Vagina (tissue), 2 donors: ENCODE measurements around the gene AHNAK2. TPM values are rescaled to one million over a fixed set of nuclear protein-coding genes. Genes with fewer than 3 reads are reported as not detected.

Experiments
- DNase-seq, 2 donors: peaks; one replicate each; pipeline ENCODE4 v3.0.0-alpha.2; 2017; ENCODE audit errors: extremely low spot score in 2 of 2
- H3K27ac ChIP-seq: fragments of 200-600 bp; sonication (generic); one replicate; pipeline ENCODE4 v1.5.1; 2019
- H3K27me3 ChIP-seq: fragments of 200-600 bp; sonication (generic); one replicate; pipeline ENCODE4 v1.5.1; 2019
- H3K36me3 ChIP-seq, 2 donors: fragments of 200-600 bp; sonication (generic); one replicate each; pipeline ENCODE4 v1.5.1; 2017 to 2019
- H3K4me1 ChIP-seq: fragments of 200-600 bp; sonication (generic); one replicate; pipeline ENCODE4 v1.5.1; 2019
- H3K4me3 ChIP-seq, 2 donors: fragments of 200-600 bp; sonication (generic); 1 replicate in 1 of 2; 2 replicates in 1 of 2; pipeline ENCODE4 v1.5.1; 2016 to 2019
- H3K9me3 ChIP-seq: fragments of 200-600 bp; sonication (generic); one replicate; pipeline ENCODE4 v1.5.1; 2019
- POLR2A ChIP-seq, 2 donors: fragments of 450-650 bp; IDR thresholded peaks; one replicate each; pipeline ENCODE4 v1.6.1; 2017; ENCODE audit warnings: antibody characterized with exemption in 2 of 2, mild to moderate bottlenecking in 2 of 2, moderate library complexity in 2 of 2
- POLR2AphosphoS5 ChIP-seq, 2 donors: sonication (generic); formaldehyde crosslinking; IDR thresholded peaks; one replicate each; pipeline ENCODE4 v1.9.0; 2017; ENCODE audit warnings: antibody characterized with exemption in 2 of 2, mild to moderate bottlenecking in 2 of 2, low read depth in 1 of 2; ENCODE audit not compliant: insufficient read depth in 1 of 2
- intact Hi-C: fragments of 100-400 bp; cut with DNase I; formaldehyde crosslinking; loops from one replicate; pipeline ENCODE4 v1.15.1; 2023
- total RNA-seq: library from RNA; depleted of rRNA; stranded (reverse); fragments of >200 nt; gene quantifications from one replicate; pipeline ENCODE4 v1.2.3, GENCODE V29; 2016
- TF ChIP-seq, protein P1 (sequence below), 3 experiments: fragments of 450-650 bp in 2 of 3; fragments of 200-600 bp in 1 of 3; sonication (generic) in 1 of 3; IDR thresholded peaks; one replicate each; pipeline ENCODE4 v1.5.1; 2017 to 2019; ENCODE audit warnings: antibody characterized with exemption in 3 of 3, mild to moderate bottlenecking in 2 of 3, moderate library complexity in 2 of 3

Gene AHNAK2
- total RNA-seq, 1 donor from 2014 or later, result 180 TPM

DNA sequence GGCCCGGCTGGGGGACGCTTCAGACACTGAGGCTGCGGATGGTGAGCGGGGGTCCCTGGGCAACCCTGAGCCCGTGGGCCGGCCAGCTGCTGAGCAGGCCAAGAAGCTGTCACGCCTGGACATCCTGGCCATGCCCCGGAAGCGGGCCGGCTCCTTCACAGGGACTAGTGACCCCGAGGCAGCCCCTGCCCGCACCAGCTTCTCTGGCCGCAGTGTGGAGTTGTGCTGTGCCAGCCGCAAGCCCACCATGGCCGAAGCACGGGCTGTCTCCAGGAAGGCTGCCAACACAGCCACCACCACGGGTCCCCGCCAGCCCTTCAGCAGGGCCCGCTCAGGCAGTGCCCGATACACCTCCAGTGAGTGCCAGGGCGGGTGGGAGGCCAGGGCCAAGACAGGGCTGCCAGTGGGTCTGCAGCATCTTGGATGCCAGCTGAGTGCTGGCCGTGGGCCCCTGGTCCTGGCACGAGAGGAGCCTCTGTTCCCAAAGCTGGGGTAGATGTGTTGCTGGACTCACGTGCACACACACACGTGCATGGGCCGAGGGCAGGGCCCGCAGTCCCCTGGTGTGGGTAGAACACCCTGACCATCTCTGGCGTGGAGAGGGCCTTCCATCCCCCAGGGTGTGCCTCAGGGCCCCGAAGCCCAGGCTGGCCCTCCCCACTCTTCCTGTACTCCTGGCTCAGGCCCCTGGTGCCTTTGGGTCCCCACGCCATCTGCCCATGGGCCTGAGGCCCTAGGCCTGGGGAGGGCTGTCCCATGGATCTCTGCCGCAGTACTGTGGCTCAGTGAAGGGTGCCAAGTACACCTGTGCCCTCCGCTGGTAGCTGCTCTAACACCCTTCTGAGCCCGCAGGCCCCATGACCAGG lies 90.3 kb downstream of the AHNAK2 start:
- Histone ChIP-seq H3K4me3 (no peak overlapping the region), H3K27ac (no peak overlapping the region), H3K36me3 (peaks cover 0 to 29% of the 10 kb centered on the region in 2 donors), H3K4me1 (no peaks in the 10 kb centered on the region), H3K9me3 (no peaks in the 10 kb centered on the region), H3K27me3 (no peaks in the 10 kb centered on the region)
- intact Hi-C loops, result no loop called here
- TF ChIP-seq POLR2A (IDR thresholded peaks at IDR 0.05) (no peak), POLR2AphosphoS5 (IDR thresholded peaks at IDR 0.05; ENCODE audit: insufficient read depth in 1 of 2, low read depth in 1 of 2) (no peak)
- TF ChIP-seq, protein P1, sequence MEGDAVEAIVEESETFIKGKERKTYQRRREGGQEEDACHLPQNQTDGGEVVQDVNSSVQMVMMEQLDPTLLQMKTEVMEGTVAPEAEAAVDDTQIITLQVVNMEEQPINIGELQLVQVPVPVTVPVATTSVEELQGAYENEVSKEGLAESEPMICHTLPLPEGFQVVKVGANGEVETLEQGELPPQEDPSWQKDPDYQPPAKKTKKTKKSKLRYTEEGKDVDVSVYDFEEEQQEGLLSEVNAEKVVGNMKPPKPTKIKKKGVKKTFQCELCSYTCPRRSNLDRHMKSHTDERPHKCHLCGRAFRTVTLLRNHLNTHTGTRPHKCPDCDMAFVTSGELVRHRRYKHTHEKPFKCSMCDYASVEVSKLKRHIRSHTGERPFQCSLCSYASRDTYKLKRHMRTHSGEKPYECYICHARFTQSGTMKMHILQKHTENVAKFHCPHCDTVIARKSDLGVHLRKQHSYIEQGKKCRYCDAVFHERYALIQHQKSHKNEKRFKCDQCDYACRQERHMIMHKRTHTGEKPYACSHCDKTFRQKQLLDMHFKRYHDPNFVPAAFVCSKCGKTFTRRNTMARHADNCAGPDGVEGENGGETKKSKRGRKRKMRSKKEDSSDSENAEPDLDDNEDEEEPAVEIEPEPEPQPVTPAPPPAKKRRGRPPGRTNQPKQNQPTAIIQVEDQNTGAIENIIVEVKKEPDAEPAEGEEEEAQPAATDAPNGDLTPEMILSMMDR (IDR thresholded peaks at IDR 0.05), result no peak
- DNase-seq, result no peak

Other genes with a start within 250 kb of the AHNAK2 start
- gene SIVA1, start 225.2 kb downstream of the AHNAK2 start, total RNA-seq, result 284 TPM
- 92.8 TPM for gene AKT1, start 182.6 kb downstream of the AHNAK2 start, total RNA-seq
- 7.6 TPM for gene ZBTB42, start 177.3 kb downstream of the AHNAK2 start, total RNA-seq
- 17.9 TPM for gene CEP170B, start 113.1 kb downstream of the AHNAK2 start, total RNA-seq
- gene PLD4, start 53.5 kb downstream of the AHNAK2 start, total RNA-seq, result not detected
- gene CLBA1, start 7.4 kb upstream of the AHNAK2 start, total RNA-seq, result 4.7 TPM
- gene CDCA4, start 42.7 kb upstream of the AHNAK2 start, total RNA-seq, result 15.2 TPM
- gene GPR132, start 87.1 kb upstream of the AHNAK2 start, total RNA-seq, result 9.1 TPM
- 17.7 TPM for gene JAG2, start 190.4 kb upstream of the AHNAK2 start, total RNA-seq
- gene NUDT14, start 202.9 kb upstream of the AHNAK2 start, total RNA-seq, result 11.0 TPM